ENCODE measurements around the gene HECW1.
"Not testable (repeated sequence)": the region's sequence is repeated elsewhere in the genome, so short reads cannot be mapped to it uniquely, and the experiment has no call there.

The HECW1 gene

DNA sequence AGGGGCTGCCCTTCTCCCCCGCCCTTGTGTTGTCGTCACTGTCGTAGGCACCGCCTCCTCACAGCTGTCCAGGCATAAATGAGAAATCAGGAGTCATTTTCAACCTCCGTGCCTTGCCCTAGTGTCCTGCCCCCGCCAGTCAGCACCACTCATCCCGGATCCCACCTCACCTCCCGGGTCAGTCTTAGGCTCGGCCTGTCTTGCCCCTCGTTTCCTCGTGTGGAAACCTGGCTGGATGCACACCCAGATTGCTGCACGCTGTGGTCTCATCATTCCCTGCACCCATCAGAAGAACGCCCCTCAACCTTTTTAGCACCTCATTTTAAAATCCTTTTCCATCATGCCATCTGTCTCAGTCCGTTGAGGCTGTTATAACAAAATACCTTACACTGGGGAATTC, 213.1 kb downstream of the HECW1 start:
- Histone ChIP-seq H3K4me3 (ENCODE audit: low read depth, low read length) (no peak overlapping the region), H3K27me3 (ENCODE audit: control insufficient read depth, insufficient read depth, low read length) (no peaks in the 10 kb centered on the region), H3K9ac (ENCODE audit: low read depth, low read length) (no peak overlapping the region), H3K4me1 (ENCODE audit: control insufficient read depth, insufficient read depth, low read length) (no peaks in the 10 kb centered on the region), H3K36me3 (ENCODE audit: control insufficient read depth, insufficient read depth, low read length) (no peaks in the 10 kb centered on the region), H3K9me3 (ENCODE audit: control insufficient read depth, insufficient read depth, low read length) (no peaks in the 10 kb centered on the region), H3K27ac (ENCODE audit: low read depth, low read length) (no peak overlapping the region)

DNA sequence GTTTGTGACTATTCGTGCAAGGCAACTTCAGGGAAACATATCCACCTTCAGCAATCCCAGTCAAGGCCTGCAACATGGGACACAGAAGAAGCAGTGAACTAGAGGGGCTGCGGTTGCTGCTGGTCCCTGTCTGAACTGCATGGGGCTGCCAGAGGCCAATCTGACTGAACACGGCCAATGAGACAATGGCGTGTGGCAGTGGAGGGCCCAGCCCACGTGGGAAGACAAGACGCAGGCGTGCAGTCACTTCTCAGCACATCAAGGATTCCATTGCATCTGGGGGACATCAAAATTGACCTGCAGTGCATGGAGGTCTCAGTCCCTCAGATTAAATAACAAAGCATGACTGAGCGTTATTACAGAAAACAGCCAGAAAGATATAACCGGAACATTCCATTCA, 215.9 kb downstream of the HECW1 start:
- no peaks in the 10 kb centered on the region for H3K36me3 ChIP-seq (ENCODE audit: control insufficient read depth, insufficient read depth, low read length)
- no peaks in the 10 kb centered on the region for H3K27me3 ChIP-seq (ENCODE audit: control insufficient read depth, insufficient read depth, low read length)
- no peaks in the 10 kb centered on the region for H3K9me3 ChIP-seq (ENCODE audit: control insufficient read depth, insufficient read depth, low read length)
- no peak overlapping the region for H3K4me3 ChIP-seq (ENCODE audit: low read depth, low read length)
- no peaks in the 10 kb centered on the region for H3K4me1 ChIP-seq (ENCODE audit: control insufficient read depth, insufficient read depth, low read length)
- no peak overlapping the region for H3K9ac ChIP-seq (ENCODE audit: low read depth, low read length)
- no peak overlapping the region for H3K27ac ChIP-seq (ENCODE audit: low read depth, low read length)

DNA sequence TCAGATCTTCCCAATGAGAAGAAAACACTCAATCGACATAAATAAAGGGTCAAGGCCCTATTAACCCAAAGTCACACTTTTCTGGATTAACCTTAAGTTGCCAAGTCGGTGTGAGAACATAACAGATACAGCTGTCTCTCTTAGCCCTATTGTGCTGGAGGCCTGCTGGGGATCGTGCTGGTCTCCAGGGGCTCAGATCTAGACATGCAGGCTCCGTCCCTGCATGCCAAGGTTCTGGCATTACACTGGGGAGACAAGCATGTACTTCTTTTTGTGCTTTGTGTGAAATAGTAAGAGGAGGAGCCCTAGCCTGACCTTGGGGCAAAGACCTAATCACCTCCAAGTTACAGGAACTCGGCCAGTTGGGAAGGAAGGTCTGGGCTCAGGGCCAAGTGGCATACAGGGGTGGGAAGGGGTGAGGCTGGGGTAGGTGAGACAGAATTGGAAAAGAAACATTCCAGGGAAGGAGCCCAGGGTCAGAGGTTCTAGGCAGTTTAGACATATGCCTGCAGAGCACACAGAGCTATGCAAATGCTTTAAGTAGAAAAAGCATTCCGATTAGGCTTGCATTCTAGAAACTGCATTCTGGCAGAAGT, 216.4 kb downstream of the HECW1 start:
- no peaks in the 10 kb centered on the region for H3K27me3 ChIP-seq (ENCODE audit: control insufficient read depth, insufficient read depth, low read length)
- no peaks in the 10 kb centered on the region for H3K9me3 ChIP-seq (ENCODE audit: control insufficient read depth, insufficient read depth, low read length)
- H3K36me3 ChIP-seq (ENCODE audit: control insufficient read depth, insufficient read depth, low read length), result no peaks in the 10 kb centered on the region
- no peak overlapping the region for H3K9ac ChIP-seq (ENCODE audit: low read depth, low read length)
- H3K4me1 ChIP-seq (ENCODE audit: control insufficient read depth, insufficient read depth, low read length), result 0 out of 2 replicates have a peak, but pooled peaks cover 1% of the 10 kb centered on the region
- no peak overlapping the region for H3K27ac ChIP-seq (ENCODE audit: low read depth, low read length)
- H3K4me3 ChIP-seq (ENCODE audit: low read depth, low read length), result no peak overlapping the region

GRCh38 chr7:43332193-43332796, 219.8 kb downstream of the HECW1 start:
- Histone ChIP-seq H3K9ac (ENCODE audit: low read depth, low read length) (no peak overlapping the region), H3K27me3 (ENCODE audit: control insufficient read depth, insufficient read depth, low read length) (no peaks in the 10 kb centered on the region), H3K36me3 (ENCODE audit: control insufficient read depth, insufficient read depth, low read length) (no peaks in the 10 kb centered on the region), H3K27ac (ENCODE audit: low read depth, low read length) (no peak overlapping the region), H3K4me3 (ENCODE audit: low read depth, low read length) (no peak overlapping the region), H3K9me3 (ENCODE audit: control insufficient read depth, insufficient read depth, low read length) (no peaks in the 10 kb centered on the region), H3K4me1 (ENCODE audit: control insufficient read depth, insufficient read depth, low read length) (0 out of 2 replicates have a peak, but pooled peaks cover 2% of the 10 kb centered on the region)

- no peaks in the 10 kb centered on the region for H3K9me3 ChIP-seq (ENCODE audit: control insufficient read depth, insufficient read depth, low read length)
- H3K27me3 ChIP-seq (ENCODE audit: control insufficient read depth, insufficient read depth, low read length), result no peaks in the 10 kb centered on the region
- no peak overlapping the region for H3K9ac ChIP-seq (ENCODE audit: low read depth, low read length)
- H3K4me3 ChIP-seq (ENCODE audit: low read depth, low read length), result no peak overlapping the region
- H3K36me3 ChIP-seq (ENCODE audit: control insufficient read depth, insufficient read depth, low read length), result no peaks in the 10 kb centered on the region
- H3K4me1 ChIP-seq (ENCODE audit: control insufficient read depth, insufficient read depth, low read length), result 0 out of 2 replicates have a peak, but pooled peaks cover 2% of the 10 kb centered on the region
- H3K27ac ChIP-seq (ENCODE audit: low read depth, low read length), result no peak overlapping the region
Observed at GRCh38 chr7:43337191-43337590, 224.7 kb downstream of the HECW1 start.

DNA sequence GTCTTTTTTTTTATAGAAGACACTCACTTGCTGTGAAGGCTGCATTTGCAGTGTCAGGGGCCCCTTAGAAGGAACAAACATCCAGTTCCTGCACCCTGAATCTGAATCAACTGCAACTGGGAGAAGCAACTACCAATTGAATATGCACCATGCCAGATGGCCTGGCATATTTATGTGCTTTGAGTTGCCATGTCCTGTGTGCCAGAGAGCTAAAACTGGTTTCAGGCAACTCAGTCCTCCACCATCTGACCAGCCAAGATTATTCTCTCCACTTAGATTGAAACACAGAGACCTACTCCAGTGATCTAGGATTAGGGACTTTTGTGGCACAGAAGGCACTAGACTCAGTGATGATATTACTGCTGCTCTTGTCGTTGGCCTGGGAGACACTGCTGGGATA, 225.4 kb downstream of the HECW1 start:
- H3K27me3 ChIP-seq (ENCODE audit: control insufficient read depth, insufficient read depth, low read length), result no peaks in the 10 kb centered on the region
- no peak overlapping the region for H3K9ac ChIP-seq (ENCODE audit: low read depth, low read length)
- no peaks in the 10 kb centered on the region for H3K9me3 ChIP-seq (ENCODE audit: control insufficient read depth, insufficient read depth, low read length)
- H3K4me1 ChIP-seq (ENCODE audit: control insufficient read depth, insufficient read depth, low read length), result 0 out of 2 replicates have a peak, but pooled peaks cover 2% of the 10 kb centered on the region
- no peak overlapping the region for H3K27ac ChIP-seq (ENCODE audit: low read depth, low read length)
- H3K36me3 ChIP-seq (ENCODE audit: control insufficient read depth, insufficient read depth, low read length), result no peaks in the 10 kb centered on the region
- no peak overlapping the region for H3K4me3 ChIP-seq (ENCODE audit: low read depth, low read length)

DNA sequence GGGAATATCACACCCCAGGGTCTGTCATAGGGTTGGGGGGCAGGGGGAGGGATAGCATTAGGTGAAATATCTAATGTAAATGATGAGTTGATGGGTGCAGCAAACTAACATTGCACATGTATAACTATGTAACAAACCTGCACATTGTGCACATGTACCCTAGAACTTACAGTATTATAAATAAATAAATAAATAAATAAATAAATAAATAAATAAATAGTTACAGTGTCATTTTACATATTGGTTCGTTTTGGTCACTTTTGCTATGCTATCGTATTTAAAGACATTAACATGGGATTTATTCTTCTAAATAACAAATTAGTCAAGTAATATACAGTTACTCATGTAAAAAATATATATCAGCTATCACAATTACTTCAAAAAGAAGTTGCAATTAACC, 228.7 kb downstream of the HECW1 start:
- H3K9me3 ChIP-seq (ENCODE audit: control insufficient read depth, insufficient read depth, low read length), result no peaks in the 10 kb centered on the region
- no peaks in the 10 kb centered on the region for H3K27me3 ChIP-seq (ENCODE audit: control insufficient read depth, insufficient read depth, low read length)
- H3K27ac ChIP-seq (ENCODE audit: low read depth, low read length), result no peak overlapping the region
- no peak overlapping the region for H3K9ac ChIP-seq (ENCODE audit: low read depth, low read length)
- H3K4me3 ChIP-seq (ENCODE audit: low read depth, low read length), result no peak overlapping the region
- H3K36me3 ChIP-seq (ENCODE audit: control insufficient read depth, insufficient read depth, low read length), result no peaks in the 10 kb centered on the region
- H3K4me1 ChIP-seq (ENCODE audit: control insufficient read depth, insufficient read depth, low read length), result no peaks in the 10 kb centered on the region

DNA sequence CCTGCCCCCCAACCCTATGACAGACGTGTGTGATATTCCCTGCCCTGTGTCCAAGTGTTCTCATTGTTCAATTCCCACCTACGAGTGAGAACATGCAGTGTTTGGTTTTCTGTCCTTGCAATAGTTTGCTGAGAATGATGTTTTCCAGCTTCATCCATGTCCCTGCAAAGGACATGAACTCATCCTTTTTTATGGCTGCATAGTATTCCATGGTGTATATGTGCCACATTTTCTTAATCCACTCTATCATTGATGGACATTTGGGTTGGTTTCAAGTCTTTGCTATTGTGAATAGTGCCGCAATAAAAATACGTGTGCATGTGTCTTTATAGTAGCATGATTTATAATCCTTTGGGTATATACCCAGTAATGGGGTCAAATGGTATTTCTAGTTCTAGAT, 231.0 kb downstream of the HECW1 start:
- H3K27ac ChIP-seq (ENCODE audit: low read depth, low read length); H3K4me3 ChIP-seq (ENCODE audit: low read depth, low read length); H3K27me3 ChIP-seq (ENCODE audit: control insufficient read depth, insufficient read depth, low read length): not testable (repeated sequence)

GRCh38 chr7:43345696-43346095, 233.2 kb downstream of the HECW1 start:
- not testable (repeated sequence) for H3K27me3 ChIP-seq (ENCODE audit: control insufficient read depth, insufficient read depth, low read length); H3K9me3 ChIP-seq (ENCODE audit: control insufficient read depth, insufficient read depth, low read length)

More for the DNA sequence above, 231.0 kb downstream of the HECW1 start:
- not testable (repeated sequence) for H3K4me1 ChIP-seq (ENCODE audit: control insufficient read depth, insufficient read depth, low read length); H3K9ac ChIP-seq (ENCODE audit: low read depth, low read length); H3K36me3 ChIP-seq (ENCODE audit: control insufficient read depth, insufficient read depth, low read length); H3K9me3 ChIP-seq (ENCODE audit: control insufficient read depth, insufficient read depth, low read length)

DNA sequence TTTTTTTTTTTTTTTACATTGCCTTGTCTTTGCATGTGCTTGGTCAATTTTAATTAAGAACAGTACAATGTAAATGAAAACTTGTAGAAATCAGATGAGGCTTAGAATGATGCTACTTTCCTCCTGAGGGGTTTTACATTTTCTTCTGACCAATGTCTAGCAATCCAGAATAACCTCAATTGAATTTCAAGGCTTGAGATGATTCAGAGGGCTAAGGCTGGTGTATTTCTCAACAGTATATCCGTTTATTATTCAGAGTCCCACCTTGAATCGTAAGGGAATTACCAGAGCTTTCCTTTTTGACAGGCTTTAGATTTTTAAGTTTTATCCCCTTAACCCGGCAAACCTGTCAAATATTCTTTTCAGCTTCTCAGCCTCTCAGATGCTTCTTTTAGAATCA, 239.2 kb downstream of the HECW1 start:
- H3K27ac ChIP-seq (ENCODE audit: low read depth, low read length), result no peak overlapping the region
- peaks cover 23% of the 10 kb centered on the region for H3K9me3 ChIP-seq (ENCODE audit: control insufficient read depth, insufficient read depth, low read length)
- H3K4me1 ChIP-seq (ENCODE audit: control insufficient read depth, insufficient read depth, low read length), result no peaks in the 10 kb centered on the region
- no peak overlapping the region for H3K4me3 ChIP-seq (ENCODE audit: low read depth, low read length)
- no peak overlapping the region for H3K9ac ChIP-seq (ENCODE audit: low read depth, low read length)
- H3K36me3 ChIP-seq (ENCODE audit: control insufficient read depth, insufficient read depth, low read length), result no peaks in the 10 kb centered on the region
- no peaks in the 10 kb centered on the region for H3K27me3 ChIP-seq (ENCODE audit: control insufficient read depth, insufficient read depth, low read length)

More at GRCh38 chr7:43345696-43346095, 233.2 kb downstream of the HECW1 start:
- not testable (repeated sequence) for H3K9ac ChIP-seq (ENCODE audit: low read depth, low read length); H3K27ac ChIP-seq (ENCODE audit: low read depth, low read length); H3K4me3 ChIP-seq (ENCODE audit: low read depth, low read length); H3K4me1 ChIP-seq (ENCODE audit: control insufficient read depth, insufficient read depth, low read length); H3K36me3 ChIP-seq (ENCODE audit: control insufficient read depth, insufficient read depth, low read length)

GRCh38 chr7:43353902-43354301, 241.5 kb downstream of the HECW1 start:
- Histone ChIP-seq H3K9me3 (ENCODE audit: control insufficient read depth, insufficient read depth, low read length) (peaks cover 23% of the 10 kb centered on the region), H3K27ac (ENCODE audit: low read depth, low read length) (no peak overlapping the region), H3K9ac (ENCODE audit: low read depth, low read length) (no peak overlapping the region), H3K36me3 (ENCODE audit: control insufficient read depth, insufficient read depth, low read length) (no peaks in the 10 kb centered on the region), H3K4me1 (ENCODE audit: control insufficient read depth, insufficient read depth, low read length) (no peaks in the 10 kb centered on the region), H3K27me3 (ENCODE audit: control insufficient read depth, insufficient read depth, low read length) (no peaks in the 10 kb centered on the region), H3K4me3 (ENCODE audit: low read depth, low read length) (no peak overlapping the region)
